ENCODE measurements around the gene TCTN3. TPM values are rescaled to one million over a fixed set of nuclear protein-coding genes. Genes with fewer than 3 reads are reported as not detected.

The TCTN3 gene
- total and polyA plus RNA-seq, 10 of the 15 experiments (the other 5 are each of a cell fraction or from before 2014, with no cell fraction given) = 20.0 to 48.7 (median 29.1) TPM

- Histone ChIP-seq H3K4me3 (no peak overlapping the region), H3K79me2 (ENCODE audit: control insufficient read depth, insufficient read depth, low read length) (peaks cover 2% of the 10 kb centered on the region), H2AFZ (ENCODE audit: control insufficient read depth, low read depth, low read length) (no peak overlapping the region), H3K27ac (ENCODE audit: control insufficient read depth, insufficient read depth) (no peak overlapping the region), H3K9me3 (replicated peaks; ENCODE audit: control insufficient read depth, insufficient read depth, low read length) (no peaks in the 10 kb centered on the region), H3K9ac (ENCODE audit: control insufficient read depth, insufficient read depth, low read length) (no peak overlapping the region), H3K36me3 (ENCODE audit: control insufficient read depth in 2 of 2, insufficient read depth in 2 of 2, low read length in 1 of 2) (peaks cover 0 to 1% of the 10 kb centered on the region in 2 experiments; a peak in 2 of 4 replicates), H3K4me1 (ENCODE audit: control insufficient read depth, insufficient read depth, low read length) (peaks cover 2% of the 10 kb centered on the region; the same call in 1 of the 2 replicates), H4K20me1 (ENCODE audit: control insufficient read depth, insufficient read depth) (no peaks in the 10 kb centered on the region), H3K4me2 (ENCODE audit: control insufficient read depth, insufficient read depth) (no peak overlapping the region), H3K27me3 (replicated peaks in 1 of 2; ENCODE audit: control insufficient read depth in 2 of 2, insufficient read depth in 2 of 2, low read length in 1 of 2) (no peaks in the 10 kb centered on the region)
- FAIRE-seq = no peak
- no peak for DNase-seq (ENCODE audit: low read depth, low spot score)
- WGBS (ENCODE audit: insufficient coverage, insufficient replicate concordance, low lambda C conversion rate, missing lambda C conversion rate) = 100% methylated on average over 1 of the region's 1 CpG
- RAD21 ChIA-PET (ENCODE audit: unreplicated experiment) = no interaction called here
- in situ Hi-C loops (cut with MboI) = no loop called here
- no TSS peak for BruUV-seq (replicated peaks)
- CTCF ChIA-PET = no interaction called here
- TF ChIP-seq CUX1 (IDR thresholded peaks at IDR 0.05; ENCODE audit: insufficient replicate concordance, low read depth, low read length) (no peak), ZNF384 (IDR thresholded peaks at IDR 0.05; ENCODE audit: borderline replicate concordance, low read depth, low read length) (no peak), DPF2 (IDR thresholded peaks at IDR 0.05) (no peak), IKZF2 (IDR thresholded peaks at IDR 0.05) (no peak), RBBP5 (conservative IDR thresholded peaks at IDR 0.05) (no peak), STAT3 (IDR thresholded peaks at IDR 0.05; ENCODE audit: low read depth, low read length) (no peak), HSF1 (IDR thresholded peaks at IDR 0.05; ENCODE audit: low read depth, low read length) (no peak), EGR1 (IDR thresholded peaks at IDR 0.05; ENCODE audit: borderline replicate concordance in 1 of 2, low read depth in 2 of 2, low read length in 2 of 2) (no peak), CBX5 (IDR thresholded peaks at IDR 0.05; ENCODE audit: low read depth) (no peak), MXI1 (IDR thresholded peaks at IDR 0.05; ENCODE audit: low read depth, low read length) (no peak), IRF3 (IDR thresholded peaks at IDR 0.05) (no peak), BRCA1 (IDR thresholded peaks at IDR 0.05; ENCODE audit: low read depth, low read length) (no peak)
- POLR2A ChIA-PET = no interaction called here
- intact Hi-C loops (cut with micrococcal nuclease; ENCODE audit: unreplicated experiment) = no loop called here
- SMC1A ChIA-PET (ENCODE audit: uncharacterized antibody, unreplicated experiment) = no interaction called here
- ATAC-seq = no peak
Observed at GRCh38 chr10:95661818-95662217, 31.9 kb downstream of the TCTN3 start.

All from GM12878 (cell line).